Smooth muscle cell (in vitro differentiated cells): ENCODE results near the gene SLF1. TPM values are rescaled to one million over a fixed set of nuclear protein-coding genes. Genes with fewer than 3 reads are reported as not detected.

ENCODE experiments used
- DNase-seq: peaks from one replicate; lab custom pipeline; 2025; ENCODE audit not compliant: unreplicated experiment; lab: John Stamatoyannopoulos, UW
- H2AFZ ChIP-seq: fragments of 200-600 bp; sonication (generic); 2 replicates; pipeline ENCODE4 v1.6.0; 2016; ENCODE audit warnings: antibody characterized with exemption, low read depth, mild to moderate bottlenecking
- H3F3A ChIP-seq: fragments of 200-600 bp; sonication (generic); 2 replicates; pipeline ENCODE4 v1.6.0; 2017; ENCODE audit warnings: antibody characterized with exemption, low read depth
- H3K27ac ChIP-seq: fragments of 200-600 bp; sonication (generic); 2 replicates; pipeline ENCODE4 v1.5.1; 2016; ENCODE audit warnings: low read depth, mild to moderate bottlenecking
- H3K27me3 ChIP-seq: fragments of 200-600 bp; sonication (generic); 2 replicates; pipeline ENCODE4 v1.6.1; 2016; ENCODE audit warnings: low read depth, mild to moderate bottlenecking
- H3K36me3 ChIP-seq: fragments of 200-600 bp; sonication (generic); 2 replicates; pipeline ENCODE4 v1.5.1; 2016; ENCODE audit warnings: low read depth
- H3K4me1 ChIP-seq: fragments of 200-600 bp; sonication (generic); 2 replicates; pipeline ENCODE4 v1.5.1; 2016; ENCODE audit warnings: low read depth
- H3K4me2 ChIP-seq: fragments of 200-600 bp; sonication (generic); 2 replicates; pipeline ENCODE4 v1.6.0; 2016; ENCODE audit warnings: mild to moderate bottlenecking
- H3K4me3 ChIP-seq: fragments of 200-600 bp; sonication (generic); 2 replicates; pipeline ENCODE4 v1.5.1; 2016; ENCODE audit warnings: mild to moderate bottlenecking
- H3K79me2 ChIP-seq: fragments of 200-600 bp; sonication (generic); 2 replicates; pipeline ENCODE4 v1.6.0; 2016; ENCODE audit warnings: low read depth, mild to moderate bottlenecking
- H3K9ac ChIP-seq: fragments of 200-600 bp; sonication (generic); 2 replicates; pipeline ENCODE4 v1.6.0; 2016; ENCODE audit warnings: low read depth
- H3K9me3 ChIP-seq: fragments of 200-600 bp; sonication (generic); replicated peaks from 2 replicates; pipeline ENCODE4 v1.5.1; 2016; ENCODE audit warnings: low read depth
- H4K20me1 ChIP-seq: fragments of 200-600 bp; sonication (generic); 2 replicates; pipeline ENCODE4 v1.6.0; 2016; ENCODE audit warnings: low read depth
- WGBS: methylation state at CpG from one replicate; pipeline ENCODE4 v1.1.7; 2016; ENCODE audit warnings: low lambda C conversion rate; 5-methylcytosine and 5-hydroxymethylcytosine counted together
- polyA plus RNA-seq: library from polyadenylated mRNA; unstranded; fragments of >200 nt; fragmentation: Nextera tagmentation; extraction: Ambion mirVana; gene quantifications from 2 replicates; pipeline ENCODE4 v1.2.1, GENCODE V29; 2016
- total RNA-seq: library from RNA; depleted of rRNA; stranded (reverse); fragments of >200 nt; gene quantifications from 2 replicates; pipeline ENCODE4 v1.2.3, GENCODE V29; 2014
- TF ChIP-seq, protein P1 (sequence below): fragments of 200-600 bp; sonication (generic); IDR thresholded peaks from 2 replicates; pipeline ENCODE4 v1.5.1; 2017; ENCODE audit warnings: borderline replicate concordance, mild to moderate bottlenecking, antibody characterized with exemption; ENCODE audit not compliant: insufficient read depth, poor library complexity, severe bottlenecking

The SLF1 gene
- total and polyA plus RNA-seq, 2 experiments from 2014 or later = 5.3 to 10.8 TPM

DNA sequence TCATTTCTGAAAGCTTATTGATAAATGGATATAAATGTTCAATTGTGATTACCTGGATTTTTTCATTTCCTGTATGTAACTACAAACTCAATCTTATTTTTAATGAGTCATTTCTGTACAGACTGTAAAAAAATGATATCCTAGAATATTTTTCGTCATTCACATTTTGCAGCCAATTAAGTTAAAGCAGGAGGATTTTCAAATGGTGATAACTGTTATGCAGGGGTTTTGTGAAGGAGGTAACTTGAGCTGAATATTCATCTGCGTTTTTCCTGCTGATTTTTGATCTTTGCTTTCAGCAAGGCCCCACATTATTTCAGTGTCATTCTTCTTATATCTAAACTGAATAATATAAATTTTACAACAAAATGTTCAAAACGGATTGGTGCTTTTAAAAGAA lies 74.1 kb downstream of the SLF1 start:
- Histone ChIP-seq H3K4me1 (no peaks in the 10 kb centered on the region), H4K20me1 (no peaks in the 10 kb centered on the region), H3K4me2 (no peak overlapping the region), H3K4me3 (no peak overlapping the region), H3K36me3 (no peaks in the 10 kb centered on the region), H3K27ac (no peak overlapping the region), H2AFZ (no peak overlapping the region), H3K79me2 (no peaks in the 10 kb centered on the region), H3K9ac (no peak overlapping the region), H3F3A (no peaks in the 10 kb centered on the region), H3K27me3 (no peaks in the 10 kb centered on the region), H3K9me3 (no peaks in the 10 kb centered on the region)
- TF ChIP-seq, protein P1, sequence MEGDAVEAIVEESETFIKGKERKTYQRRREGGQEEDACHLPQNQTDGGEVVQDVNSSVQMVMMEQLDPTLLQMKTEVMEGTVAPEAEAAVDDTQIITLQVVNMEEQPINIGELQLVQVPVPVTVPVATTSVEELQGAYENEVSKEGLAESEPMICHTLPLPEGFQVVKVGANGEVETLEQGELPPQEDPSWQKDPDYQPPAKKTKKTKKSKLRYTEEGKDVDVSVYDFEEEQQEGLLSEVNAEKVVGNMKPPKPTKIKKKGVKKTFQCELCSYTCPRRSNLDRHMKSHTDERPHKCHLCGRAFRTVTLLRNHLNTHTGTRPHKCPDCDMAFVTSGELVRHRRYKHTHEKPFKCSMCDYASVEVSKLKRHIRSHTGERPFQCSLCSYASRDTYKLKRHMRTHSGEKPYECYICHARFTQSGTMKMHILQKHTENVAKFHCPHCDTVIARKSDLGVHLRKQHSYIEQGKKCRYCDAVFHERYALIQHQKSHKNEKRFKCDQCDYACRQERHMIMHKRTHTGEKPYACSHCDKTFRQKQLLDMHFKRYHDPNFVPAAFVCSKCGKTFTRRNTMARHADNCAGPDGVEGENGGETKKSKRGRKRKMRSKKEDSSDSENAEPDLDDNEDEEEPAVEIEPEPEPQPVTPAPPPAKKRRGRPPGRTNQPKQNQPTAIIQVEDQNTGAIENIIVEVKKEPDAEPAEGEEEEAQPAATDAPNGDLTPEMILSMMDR = no peak
- 82% methylated on average over 3 of the region's 3 CpGs for WGBS
- DNase-seq = no peak

DNA sequence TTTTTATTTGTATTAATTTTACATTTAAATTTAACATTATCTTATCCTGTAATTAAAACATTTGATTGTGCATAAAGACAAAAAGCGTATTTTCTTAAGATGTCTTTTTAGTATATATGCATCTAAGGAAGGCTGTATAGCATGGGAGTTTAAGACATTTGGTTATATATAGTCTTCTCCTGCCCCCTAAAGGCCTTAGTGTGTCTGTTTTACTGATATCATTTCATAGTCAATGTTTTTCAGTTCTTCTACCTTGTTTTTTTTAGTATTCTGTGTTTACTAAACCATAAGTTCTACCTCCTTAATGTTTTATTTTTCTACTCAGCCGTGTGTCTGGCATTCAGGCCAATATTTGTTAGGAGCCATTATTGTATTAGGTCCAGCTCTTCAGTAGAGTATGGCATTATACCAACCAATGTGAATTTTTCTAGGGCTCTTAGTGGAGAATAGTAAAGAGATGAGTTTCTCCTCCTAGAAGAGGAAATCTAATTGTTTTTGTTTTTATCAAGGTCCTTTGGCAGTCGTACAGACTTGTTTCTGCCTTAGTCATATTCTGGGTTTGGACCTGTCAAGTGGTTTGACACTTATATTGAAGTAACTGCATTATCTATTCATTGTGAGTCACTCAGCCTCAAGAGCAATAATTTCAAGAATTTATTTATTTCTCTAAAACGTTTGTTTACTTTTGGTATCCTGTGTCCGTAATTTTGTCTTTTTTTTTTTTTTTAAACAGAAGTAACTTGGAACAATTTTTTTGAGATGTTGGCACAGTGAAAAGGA lies 74.8 kb downstream of the SLF1 start:
- no peaks in the 10 kb centered on the region for H4K20me1 ChIP-seq
- TF ChIP-seq, protein P1 = peak; percentile 44
- no peak overlapping the region for H3K27ac ChIP-seq
- H3F3A ChIP-seq = no peaks in the 10 kb centered on the region
- 63% methylated on average over 5 of the region's 5 CpGs for WGBS
- no peaks in the 10 kb centered on the region for H3K27me3 ChIP-seq
- H3K79me2 ChIP-seq = no peaks in the 10 kb centered on the region
- no peak overlapping the region for H3K9ac ChIP-seq
- no peaks in the 10 kb centered on the region for H3K36me3 ChIP-seq
- H3K4me1 ChIP-seq = no peaks in the 10 kb centered on the region
- no peak overlapping the region for H3K4me2 ChIP-seq
- H3K4me3 ChIP-seq = no peak overlapping the region
- H3K9me3 ChIP-seq = no peaks in the 10 kb centered on the region
- H2AFZ ChIP-seq = no peak overlapping the region
- no peak for DNase-seq

DNA sequence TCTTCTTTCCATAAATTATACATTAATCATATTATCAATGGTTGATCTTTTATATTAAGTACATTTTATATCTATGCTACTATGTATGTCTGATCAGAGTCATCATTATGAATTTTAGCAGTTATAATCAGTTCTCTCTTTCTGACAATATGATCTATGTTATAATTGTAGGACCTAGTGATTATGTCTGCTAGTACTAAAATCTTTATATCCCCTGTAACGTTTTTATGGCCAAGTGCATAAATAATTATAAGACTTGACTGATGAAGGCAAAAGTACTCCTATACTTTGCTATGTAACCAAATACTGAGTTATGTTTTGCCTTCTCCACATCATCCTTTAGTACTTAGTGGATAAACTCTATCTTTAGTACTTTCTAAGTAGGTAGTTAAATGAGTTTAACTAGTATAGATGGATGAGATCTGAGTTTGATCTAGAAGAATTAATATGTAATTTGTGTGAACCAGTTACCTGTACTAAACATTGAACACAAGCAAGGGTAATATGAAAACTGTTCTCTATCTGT lies 75.4 kb downstream of the SLF1 start:
- H3K9me3 ChIP-seq = no peaks in the 10 kb centered on the region
- no peak overlapping the region for H3K4me2 ChIP-seq

More for the DNA sequence above, 75.4 kb downstream of the SLF1 start:
- no peak for DNase-seq
- WGBS = 72% methylated on average over 1 of the region's 1 CpG
- no peak overlapping the region for H3K9ac ChIP-seq
- H3K27me3 ChIP-seq = no peaks in the 10 kb centered on the region
- no peaks in the 10 kb centered on the region for H3K4me1 ChIP-seq
- H3K79me2 ChIP-seq = no peaks in the 10 kb centered on the region
- no peaks in the 10 kb centered on the region for H3K36me3 ChIP-seq
- no peak overlapping the region for H3K4me3 ChIP-seq
- no peak overlapping the region for H2AFZ ChIP-seq
- no peaks in the 10 kb centered on the region for H4K20me1 ChIP-seq
- TF ChIP-seq, protein P1 = no peak
- H3K27ac ChIP-seq = no peak overlapping the region
- no peaks in the 10 kb centered on the region for H3F3A ChIP-seq
